Effector CD4-positive, alpha-beta T cell (primary cell): ENCODE results near the gene NCOA1.
"Not testable (repeated sequence)": the region's sequence is repeated elsewhere in the genome, so short reads cannot be mapped to it uniquely, and the experiment has no call there.

ENCODE experiments used
- DNase-seq: peaks from one replicate; pipeline ENCODE4 v3.0.0-alpha.2; 2020

Gene NCOA1

DNA sequence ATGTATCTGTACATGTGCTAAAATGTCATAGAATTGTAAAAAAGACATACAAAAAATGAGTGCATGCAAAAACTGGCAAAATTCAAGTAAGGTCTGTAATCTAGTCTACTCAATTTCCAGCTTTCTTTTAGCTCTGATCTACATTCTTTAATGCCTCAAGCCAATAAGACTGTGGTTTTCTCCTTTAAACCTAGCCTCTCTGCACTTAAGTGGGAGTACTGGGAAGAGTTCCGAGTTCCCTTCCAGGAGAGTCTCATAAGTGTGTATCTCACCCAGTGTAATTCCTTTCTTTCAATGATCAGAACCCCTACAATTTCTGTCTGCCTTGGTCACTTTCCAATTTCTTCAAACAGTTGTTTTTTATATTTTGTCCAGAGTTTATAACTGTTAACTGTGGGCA lies 152.0 kb downstream of the NCOA1 start:
- DNase-seq, result no peak

DNA sequence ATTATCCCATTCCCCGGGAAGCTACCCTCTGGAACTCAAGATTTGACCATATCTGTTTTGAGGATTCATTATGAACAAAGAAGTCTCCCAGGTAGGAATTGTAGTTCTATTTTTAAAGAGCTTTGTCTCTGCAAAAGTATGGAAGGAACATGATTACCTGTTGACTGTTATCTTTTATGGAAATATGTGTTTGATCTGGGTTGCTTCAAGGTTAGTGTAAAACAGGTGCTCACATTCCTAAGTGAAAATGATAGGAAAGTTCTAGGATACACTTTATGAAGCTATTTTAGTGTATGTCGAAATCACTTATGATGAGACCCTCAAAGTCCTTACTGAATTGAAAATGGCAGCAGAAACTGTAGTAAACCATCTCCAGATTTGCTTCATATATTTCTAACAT lies 153.0 kb downstream of the NCOA1 start:
- no peak for DNase-seq

DNA sequence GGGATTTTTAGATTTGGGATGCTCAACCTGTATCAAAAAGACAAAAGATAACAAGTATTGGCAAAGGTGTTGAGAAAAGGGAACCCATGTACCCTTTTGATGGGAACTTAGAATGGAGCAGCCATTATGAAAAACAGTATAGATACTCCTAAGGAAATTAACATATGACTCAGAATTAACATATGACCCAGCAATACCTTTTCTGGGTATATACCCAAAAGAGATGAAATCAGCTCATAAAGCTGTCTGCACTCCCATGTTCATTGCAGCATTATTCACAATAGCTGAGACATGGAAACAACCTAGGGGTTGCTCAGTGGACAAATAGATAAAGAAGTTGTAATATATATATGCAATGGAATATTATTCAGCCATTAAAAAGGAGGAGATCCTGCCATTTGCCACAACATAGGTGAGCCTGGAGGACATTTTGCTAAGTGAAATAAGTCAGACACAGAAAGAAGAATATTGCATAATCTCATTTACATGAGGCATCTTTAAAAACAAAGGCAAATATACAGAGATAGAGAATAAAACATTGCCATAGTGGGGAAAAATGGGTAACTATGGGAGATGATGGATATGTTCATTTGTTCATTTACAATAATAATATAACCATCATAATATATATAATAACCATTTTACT lies 160.1 kb downstream of the NCOA1 start:
- DNase-seq, result no peak

DNA sequence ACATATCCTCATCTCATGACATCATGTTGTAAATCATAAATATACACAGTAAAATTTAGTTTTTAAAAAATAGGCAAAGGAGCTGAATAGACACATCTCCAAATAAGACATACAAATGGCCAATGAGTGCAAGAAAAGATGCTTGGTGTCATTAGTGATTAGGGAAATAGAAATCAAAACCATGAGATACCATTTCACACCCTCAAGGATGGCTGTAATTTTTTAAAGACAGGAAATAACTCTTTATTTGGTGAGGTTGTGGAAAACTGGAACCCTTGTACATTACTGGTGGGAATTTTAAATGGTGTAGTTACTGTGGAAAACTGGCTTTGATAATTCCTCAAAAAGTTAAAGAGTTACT lies 160.6 kb downstream of the NCOA1 start:
- DNase-seq, result no peak

DNA sequence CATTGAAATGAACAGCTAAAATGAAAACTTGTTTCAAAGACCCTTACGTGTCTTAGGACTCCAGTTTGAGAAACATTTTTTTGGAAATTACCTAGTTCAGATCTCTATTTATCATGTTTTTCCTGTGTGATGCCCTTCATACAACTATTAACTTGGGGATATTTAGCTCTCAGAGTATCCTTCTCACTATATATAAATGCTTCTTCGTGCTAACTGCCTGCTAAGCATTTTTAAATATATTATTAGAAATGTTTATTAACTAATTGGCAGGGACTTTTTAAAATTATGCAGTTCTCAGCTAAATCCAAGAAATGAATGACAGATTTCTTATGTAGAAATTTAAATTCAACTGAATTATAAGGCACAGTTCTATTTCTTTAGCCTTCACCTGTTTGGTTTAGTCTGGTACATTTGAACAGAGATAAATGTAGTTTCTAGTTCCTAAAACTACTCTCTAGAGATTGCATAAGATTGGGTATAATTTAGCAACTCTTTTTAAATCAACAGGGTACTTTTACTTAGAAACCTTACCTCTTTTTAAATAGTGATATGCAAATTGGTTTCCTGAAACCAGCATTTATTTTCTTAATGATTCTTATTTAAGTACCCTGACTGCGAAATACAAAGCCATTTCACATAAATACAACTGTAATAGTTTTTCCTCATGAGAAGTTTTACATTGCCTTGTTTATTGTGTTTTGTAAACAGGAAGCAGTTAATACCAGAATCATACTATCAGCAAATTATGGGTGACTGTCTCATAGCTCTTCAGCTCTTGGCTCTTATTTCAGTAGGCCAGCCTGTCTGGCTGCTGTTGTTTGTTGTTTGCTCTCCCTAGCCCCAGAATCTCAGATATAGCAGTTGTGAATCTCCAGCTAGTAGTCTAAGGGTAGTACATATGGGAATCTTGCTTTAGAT lies 161.5 kb downstream of the NCOA1 start:
- no peak for DNase-seq

DNA sequence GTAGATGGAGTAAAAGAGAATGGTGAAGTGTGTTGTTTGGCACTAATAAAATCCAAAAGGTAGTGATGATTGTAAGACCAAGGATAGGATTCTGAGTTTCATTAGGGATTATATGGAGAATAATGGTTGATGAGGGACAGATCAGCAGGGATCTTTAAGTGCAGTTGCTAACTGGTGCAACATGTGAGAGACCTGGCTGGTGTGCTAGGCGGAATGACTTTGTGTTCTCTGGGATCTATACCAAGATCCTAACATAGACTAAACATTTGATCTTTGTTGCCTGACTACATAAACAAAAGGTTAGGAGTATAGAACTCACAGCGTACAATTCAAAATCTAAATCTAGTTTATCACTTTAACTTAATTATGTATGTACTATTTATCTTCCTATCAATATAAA lies 166.8 kb downstream of the NCOA1 start:
- no peak for DNase-seq

DNA sequence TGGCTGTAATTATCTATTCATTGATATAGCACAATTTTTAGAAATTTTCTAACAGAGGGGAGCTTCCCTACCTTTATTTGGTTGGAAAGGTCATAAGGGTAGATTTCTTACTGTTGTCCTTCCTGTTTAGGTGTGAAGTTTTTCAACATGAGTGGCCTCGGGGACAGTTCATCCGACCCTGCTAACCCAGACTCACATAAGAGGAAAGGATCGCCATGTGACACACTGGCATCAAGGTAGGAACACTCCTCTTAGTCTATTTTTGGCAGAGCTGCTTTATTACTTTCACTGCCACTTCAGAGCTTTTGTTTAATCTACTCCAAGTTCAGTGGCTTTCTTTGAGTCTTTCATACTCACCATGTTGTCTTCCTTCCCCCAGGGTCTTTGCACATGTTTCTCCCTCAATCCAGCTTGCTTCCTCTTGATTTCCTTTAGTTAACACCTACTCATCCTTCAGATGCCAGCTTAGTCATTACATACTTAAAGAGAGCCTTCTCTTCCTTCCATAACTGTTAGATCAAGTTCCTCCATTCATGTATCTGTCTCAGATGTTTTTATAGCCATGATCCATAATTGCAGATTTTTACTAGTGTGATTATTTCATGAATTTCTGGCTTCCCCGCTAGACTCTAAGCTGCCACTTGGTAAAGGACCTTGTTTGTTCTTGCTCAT lies 167.6 kb downstream of the NCOA1 start:
- DNase-seq, result no peak

DNA sequence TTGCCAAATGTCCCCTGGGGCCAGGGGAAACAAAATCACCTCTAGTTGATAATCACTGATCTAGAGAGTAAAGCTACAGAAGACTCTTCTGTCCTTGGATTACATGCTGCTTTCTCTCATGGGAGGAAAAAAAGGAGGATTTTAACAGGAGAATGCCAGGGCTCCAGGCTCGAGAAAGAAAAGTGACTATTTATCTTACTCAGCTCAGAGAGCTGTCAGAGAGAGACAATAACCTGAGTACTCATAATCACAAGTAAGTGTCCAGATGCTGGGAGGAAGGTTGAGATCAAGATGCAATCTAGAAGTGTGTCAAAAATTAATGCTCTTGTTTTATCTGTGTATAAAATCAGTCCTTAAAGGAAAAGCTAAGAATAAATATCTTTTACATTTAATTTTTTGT lies 168.8 kb downstream of the NCOA1 start:
- DNase-seq, result no peak

DNA sequence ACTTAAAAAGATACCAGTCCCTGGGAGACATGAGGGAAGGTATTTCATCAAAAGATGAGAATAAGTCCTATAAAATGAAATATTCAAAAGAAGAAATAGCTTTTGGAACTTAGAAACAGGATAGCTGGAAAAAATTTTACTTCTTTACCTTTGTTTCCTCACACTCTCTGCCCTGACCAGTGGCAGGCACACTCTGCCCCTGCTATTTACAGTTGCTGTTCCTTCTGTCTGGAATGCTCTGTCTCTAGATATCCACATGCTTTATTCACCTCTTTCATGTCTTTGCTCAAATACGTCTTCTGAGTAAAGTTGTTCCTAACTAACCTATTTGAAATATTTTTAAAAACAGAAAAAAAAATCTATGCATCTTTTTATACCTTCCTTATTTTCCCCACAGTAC lies 176.5 kb downstream of the NCOA1 start:
- no peak for DNase-seq

DNA sequence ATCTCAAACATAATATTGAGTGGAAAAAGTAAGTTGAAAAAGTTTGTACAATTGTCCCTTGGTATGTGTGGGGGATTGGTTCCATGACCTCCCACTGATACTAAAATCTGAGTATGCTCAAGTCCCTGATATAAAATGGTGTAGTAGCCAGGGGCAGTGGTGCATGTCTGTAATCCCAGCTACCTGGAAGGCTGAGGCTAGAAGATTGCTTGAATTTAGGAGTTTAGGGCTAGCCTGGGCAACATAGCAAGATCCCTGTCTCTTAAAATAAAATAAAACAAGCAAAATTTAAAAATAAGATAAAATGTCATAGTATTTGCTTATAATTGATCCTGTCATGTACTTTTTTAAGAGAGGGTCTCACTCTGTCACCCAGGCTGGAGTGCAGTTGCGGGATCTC lies 180.2 kb downstream of the NCOA1 start:
- DNase-seq, result no peak

DNA sequence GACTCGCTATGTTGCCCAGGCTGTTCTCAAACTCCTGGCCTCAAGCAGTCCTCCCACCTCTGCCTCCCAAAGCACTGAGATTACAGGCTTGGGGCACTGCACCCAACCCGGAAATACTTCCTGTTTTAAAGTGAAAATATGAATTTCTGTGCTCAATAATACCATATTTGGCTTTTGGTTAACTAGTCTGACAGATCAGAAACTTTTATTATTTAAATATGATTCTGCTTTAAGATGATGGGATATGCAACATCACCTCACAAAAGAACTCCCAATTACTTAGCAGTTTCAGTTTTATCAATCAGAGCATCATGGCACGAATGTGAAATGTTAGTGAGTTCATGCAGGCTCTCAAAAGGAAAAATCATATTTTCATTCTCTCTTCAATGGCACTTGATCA lies 181.5 kb downstream of the NCOA1 start:
- no peak for DNase-seq

DNA sequence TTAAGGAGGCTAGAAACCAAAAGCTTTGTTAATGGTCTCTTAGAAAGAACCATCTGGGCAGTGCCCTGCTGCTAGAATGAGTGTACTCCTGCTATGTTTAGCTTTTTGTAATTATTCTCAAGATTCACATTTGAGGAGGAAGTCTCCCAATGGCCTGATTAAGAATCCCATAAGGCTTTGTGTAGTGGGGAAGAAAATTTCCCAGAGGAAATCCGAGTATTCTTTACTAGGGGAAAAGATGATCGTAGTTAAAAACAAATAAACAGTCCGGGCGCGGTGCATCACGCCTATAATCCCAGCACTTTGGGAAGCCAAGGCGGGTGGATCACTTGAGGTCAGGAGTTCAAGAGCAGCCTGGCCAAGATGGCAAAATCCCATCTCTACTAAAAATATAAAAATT lies 184.3 kb downstream of the NCOA1 start:
- no peak for DNase-seq

DNA sequence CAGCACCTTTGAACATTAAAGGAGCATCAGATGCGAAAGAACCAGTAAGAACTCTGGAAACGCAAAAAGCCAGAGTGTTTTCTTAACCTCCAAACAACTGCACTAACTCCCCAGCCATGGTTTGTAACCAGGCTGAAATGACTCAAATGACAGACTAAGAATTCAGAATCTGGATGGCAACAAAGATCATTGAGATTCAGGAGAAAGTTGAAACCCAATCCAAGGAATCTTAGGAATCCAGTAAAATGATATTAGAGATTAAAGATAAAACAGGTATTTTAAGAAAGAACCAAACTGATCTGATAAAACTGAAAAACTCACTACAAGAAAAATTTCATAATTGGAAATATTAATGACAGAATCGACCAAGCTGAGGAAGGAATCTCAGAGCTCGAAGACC lies 185.4 kb downstream of the NCOA1 start:
- DNase-seq, result no peak

DNA sequence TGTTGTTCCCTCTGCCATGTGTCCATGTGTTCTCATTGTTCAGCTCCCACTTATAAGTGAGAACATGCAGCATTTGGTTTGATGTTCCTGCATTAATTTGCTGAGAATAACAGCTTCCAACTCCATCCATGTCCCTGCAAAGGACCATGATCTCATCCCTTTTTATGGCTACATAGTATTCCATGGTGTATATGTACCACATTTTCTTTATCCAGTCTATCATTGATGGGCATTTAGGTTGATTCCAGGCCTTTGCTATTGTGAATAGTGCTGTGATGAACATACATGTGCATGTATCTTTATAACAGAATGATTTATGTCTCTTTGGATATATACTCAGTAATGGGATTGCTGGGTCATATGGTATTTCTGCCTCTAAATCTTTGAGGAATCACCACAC lies 187.0 kb downstream of the NCOA1 start:
- not testable (repeated sequence) for DNase-seq

DNA sequence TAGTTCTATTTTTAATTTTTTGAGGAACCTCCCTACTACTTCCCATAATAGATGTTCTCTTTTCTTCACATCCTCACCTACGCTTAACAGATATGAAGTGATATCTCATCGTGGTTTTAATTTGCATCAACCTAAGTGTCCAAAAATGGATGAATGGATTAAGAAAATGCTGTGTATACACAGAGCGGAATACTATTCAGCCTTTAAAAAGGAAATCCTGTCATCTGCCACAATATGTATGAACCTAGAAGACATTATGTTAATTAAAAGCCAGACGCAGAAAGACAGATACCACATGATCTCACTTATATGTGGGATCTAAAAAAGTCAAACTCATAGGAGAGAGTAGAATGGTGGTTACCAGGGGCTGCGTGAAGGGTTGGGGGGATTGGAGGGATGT lies 189.1 kb downstream of the NCOA1 start:
- DNase-seq, result no peak

DNA sequence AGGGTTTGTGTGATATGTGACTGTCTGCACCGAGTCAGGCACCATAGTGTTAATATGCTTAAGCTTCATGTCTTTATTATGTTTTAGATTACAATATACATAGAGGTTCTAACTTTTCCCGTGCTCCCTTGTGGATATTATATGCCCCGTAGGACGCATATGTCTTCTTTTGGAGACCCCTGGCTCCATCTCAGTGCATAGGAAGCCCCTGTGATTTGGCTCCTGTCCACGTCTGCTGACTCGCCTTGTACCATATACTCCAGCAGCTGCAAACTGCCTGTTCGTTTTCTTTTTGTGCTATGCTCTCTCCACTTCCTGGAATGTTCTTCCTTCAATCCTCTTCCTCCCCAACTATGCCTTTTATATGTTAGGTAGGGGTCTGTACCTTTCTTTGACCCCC lies 191.2 kb downstream of the NCOA1 start:
- no peak for DNase-seq

DNA sequence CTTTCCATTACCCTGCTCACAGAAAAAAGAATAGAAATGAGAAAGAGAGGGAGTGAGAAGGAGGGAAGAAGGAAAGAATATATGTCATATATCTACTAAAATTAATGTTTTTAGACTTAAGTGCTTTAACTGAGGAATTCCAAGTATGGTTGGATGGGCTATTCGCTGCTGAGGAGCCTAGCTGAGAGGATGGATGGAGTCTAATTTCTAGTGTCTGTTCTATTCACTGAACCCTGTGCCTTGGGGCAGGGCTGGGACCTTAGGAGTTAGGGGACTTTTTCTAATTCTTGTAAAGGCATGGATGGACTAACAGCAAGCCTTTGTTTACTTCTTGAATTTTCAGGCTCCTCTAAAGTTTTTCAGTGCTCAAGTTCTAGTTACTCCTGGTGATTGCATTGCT lies 192.4 kb downstream of the NCOA1 start:
- DNase-seq, result no peak

DNA sequence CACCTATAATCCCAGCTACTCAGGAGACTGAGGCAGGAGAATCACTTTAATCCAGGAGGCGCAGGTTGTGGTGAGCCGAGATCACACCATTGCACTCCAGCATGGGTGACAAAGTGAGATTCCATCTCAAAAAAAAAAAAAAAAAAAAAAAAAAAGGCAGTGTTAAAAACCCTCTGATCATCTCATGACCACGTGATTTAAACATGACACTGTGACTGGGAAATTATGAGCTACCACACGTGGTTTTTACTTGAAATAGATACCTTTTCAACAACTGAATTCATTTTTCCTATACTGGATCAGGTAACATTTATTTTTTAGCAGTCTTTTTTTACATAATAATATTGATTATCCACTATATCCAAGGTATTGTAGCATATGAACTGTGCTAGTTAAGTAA lies 199.5 kb downstream of the NCOA1 start:
- no peak for DNase-seq

DNA sequence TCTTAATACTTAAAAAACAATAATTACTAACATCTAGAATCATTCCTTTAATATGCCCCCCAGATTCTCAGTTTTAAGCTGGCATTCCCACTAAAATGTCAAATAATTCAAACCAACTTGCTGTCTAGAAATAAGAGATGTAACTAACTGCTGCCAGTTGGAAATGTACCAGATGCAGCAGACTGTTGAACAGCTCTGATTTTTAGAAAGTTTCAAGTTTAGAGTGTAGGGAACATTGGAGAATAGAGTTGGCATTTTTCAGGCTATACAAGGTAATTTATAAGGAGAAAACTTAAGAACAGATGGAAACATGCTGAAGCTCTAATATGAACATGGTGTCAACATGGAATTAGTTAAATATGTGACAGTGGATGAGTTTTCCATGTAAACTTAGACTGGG lies 200.8 kb downstream of the NCOA1 start:
- no peak for DNase-seq

DNA sequence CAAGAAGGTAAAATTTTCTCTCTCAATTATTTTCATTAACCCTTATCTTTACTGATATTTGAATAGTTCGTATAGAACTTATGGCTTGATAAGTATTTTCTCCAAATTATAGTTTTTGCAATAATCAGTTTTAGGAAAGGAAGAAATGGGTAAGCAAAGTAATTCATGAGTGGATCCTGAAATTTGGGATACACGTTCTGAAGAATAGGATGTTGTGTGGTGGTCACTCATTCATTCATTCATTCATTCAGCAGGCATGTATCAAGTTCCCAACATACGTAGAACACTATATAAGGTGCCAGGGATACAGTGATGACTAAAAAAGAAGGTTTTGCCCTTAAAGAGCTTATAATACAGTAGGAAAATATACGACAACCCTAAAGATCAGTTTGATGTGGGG lies 206.7 kb downstream of the NCOA1 start:
- DNase-seq, result no peak

DNA sequence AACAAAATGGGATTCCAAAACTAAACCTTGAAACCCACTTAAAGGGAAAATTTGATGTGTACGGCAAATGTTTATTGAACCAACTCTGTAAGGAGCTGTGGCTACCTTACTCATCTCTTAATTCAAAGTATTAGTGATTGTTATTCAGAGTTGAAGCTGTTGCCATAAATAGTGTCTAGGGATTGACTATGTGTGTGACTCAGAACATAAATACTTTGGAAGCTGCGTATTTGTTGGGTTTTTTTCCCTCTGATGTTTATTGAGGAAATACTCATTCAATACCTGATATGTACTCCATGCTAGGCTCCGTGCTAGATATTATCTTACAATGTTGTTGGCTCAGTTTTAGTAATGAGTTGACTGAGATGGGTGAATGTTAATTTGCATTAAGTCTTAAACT lies 211.7 kb downstream of the NCOA1 start:
- no peak for DNase-seq

DNA sequence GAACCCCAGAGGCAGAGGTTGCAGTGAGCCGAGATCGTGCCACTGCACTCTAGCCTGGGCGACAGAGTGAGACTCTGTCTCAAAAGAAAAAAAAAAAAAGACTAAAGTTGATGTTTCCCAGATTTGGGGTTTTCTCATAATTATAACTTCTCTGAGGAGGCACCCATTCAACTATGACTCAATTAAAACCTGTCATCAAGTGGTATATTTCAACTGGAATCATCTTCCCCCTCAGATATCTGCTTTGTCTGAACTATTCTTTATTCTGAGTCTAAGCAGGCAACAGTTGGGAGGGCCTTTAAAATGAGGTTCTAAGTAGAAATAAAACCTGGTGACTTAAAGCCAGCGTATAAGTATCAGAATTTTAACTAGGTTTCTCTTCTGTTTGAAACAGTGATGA lies 213.6 kb downstream of the NCOA1 start:
- DNase-seq, result no peak

DNA sequence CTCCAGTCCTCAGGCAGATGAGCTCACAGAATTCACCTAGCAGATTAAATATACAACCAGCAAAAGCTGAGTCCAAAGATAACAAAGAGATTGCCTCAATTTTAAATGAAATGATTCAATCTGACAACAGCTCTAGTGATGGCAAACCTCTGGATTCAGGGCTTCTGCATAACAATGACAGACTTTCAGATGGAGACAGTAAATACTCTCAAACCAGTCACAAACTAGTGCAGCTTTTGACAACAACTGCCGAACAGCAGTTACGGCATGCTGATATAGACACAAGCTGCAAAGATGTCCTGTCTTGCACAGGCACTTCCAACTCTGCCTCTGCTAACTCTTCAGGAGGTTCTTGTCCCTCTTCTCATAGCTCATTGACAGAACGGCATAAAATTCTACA lies 216.1 kb downstream of the NCOA1 start:
- DNase-seq, result no peak

DNA sequence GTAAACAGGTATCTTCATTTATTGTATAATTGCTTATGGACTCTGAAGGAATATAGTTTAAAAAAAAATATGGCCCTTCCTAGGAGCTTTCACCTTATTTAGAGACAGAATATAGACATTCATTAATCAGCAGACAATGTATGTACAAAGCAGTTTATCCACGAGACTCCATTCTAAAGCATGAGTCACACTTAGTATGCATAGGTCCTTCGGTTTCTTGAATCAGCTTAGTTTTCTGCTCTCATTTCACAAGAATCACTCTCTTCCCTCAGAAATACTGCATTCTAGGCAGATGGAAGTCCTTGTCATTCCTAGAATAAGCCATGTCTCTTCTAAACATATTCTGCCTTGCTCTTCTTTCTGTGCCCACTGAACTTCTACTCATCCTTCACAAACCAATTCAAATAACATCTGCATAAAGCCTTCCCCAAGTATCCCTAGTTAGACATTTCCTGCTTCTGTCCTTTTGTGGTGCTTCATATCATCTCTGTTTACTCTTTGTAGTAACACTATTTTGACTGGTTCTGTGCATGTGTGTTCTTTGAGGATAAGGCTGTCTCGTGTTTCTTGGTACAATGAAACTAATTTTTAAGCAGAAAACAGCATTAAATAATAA lies 217.6 kb downstream of the NCOA1 start:
- DNase-seq, result no peak
